Measurements from ENCODE around the gene FCRL6.

- TF ChIP-seq CTCF (IDR thresholded peaks at IDR 0.05) (no peak), EZH2phosphoT487 (IDR thresholded peaks at IDR 0.05) (no peak)
These were observed 43.8 kb downstream of the FCRL6 start for GRCh38 chr1:159845751-159846629.
